IPS-18a (cell line): ENCODE measurements around the gene ENDOU.
A peak's percentile ranks its signal among the peaks of the same experiment; 100 is the strongest.

ENCODE experiments used
- H3K27ac ChIP-seq: one replicate; pipeline ENCODE4 v1.5.1; 2013; ENCODE audit warnings: low read length
- H3K27me3 ChIP-seq: one replicate; pipeline ENCODE4 v1.6.1; 2013; ENCODE audit warnings: mild to moderate bottlenecking, low read length; ENCODE audit not compliant: control insufficient read depth, insufficient read depth
- H3K36me3 ChIP-seq: one replicate; pipeline ENCODE4 v1.6.1; 2013; ENCODE audit warnings: low read depth, low read length; ENCODE audit not compliant: control insufficient read depth
- H3K4me1 ChIP-seq: one replicate; pipeline ENCODE4 v1.6.1; 2013; ENCODE audit warnings: low read depth, low read length; ENCODE audit not compliant: control insufficient read depth
- H3K4me3 ChIP-seq: one replicate; pipeline ENCODE4 v1.5.1; 2013; ENCODE audit warnings: low read length
- H3K9ac ChIP-seq: one replicate; pipeline ENCODE4 v1.6.1; 2013; ENCODE audit warnings: mild to moderate bottlenecking, low read length, moderate library complexity
- H3K9me3 ChIP-seq: one replicate; pipeline ENCODE4 v1.6.1; 2013; ENCODE audit warnings: low read depth, low read length; ENCODE audit not compliant: control insufficient read depth

Gene ENDOU

GRCh38 chr12:47710278-47710677 is 15.0 kb downstream of the ENDOU start:
- Histone ChIP-seq H3K27ac (no peak overlapping the region), H3K4me1 (peaks cover 7% of the 10 kb centered on the region), H3K4me3 (no peak overlapping the region), H3K36me3 (no peaks in the 10 kb centered on the region), H3K9me3 (no peaks in the 10 kb centered on the region), H3K27me3 (no peaks in the 10 kb centered on the region), H3K9ac (no peak overlapping the region)

GRCh38 chr12:47709671-47710070 is 15.6 kb downstream of the ENDOU start:
- no peaks in the 10 kb centered on the region for H3K27me3 ChIP-seq
- no peak overlapping the region for H3K9ac ChIP-seq
- H3K9me3 ChIP-seq, result no peaks in the 10 kb centered on the region
- H3K36me3 ChIP-seq, result no peaks in the 10 kb centered on the region
- H3K27ac ChIP-seq, result no peak overlapping the region
- no peak overlapping the region for H3K4me3 ChIP-seq
- peaks cover 7% of the 10 kb centered on the region for H3K4me1 ChIP-seq

- no peaks in the 10 kb centered on the region for H3K9me3 ChIP-seq
- no peak overlapping the region for H3K4me3 ChIP-seq
- no peak overlapping the region for H3K27ac ChIP-seq
- no peaks in the 10 kb centered on the region for H3K36me3 ChIP-seq
- H3K27me3 ChIP-seq, result no peaks in the 10 kb centered on the region
- H3K4me1 ChIP-seq, result peaks cover 7% of the 10 kb centered on the region
- no peak overlapping the region for H3K9ac ChIP-seq
Observed at GRCh38 chr12:47709237-47709636, 16.1 kb downstream of the ENDOU start.

GRCh38 chr12:47707905-47708543 is 17.3 kb downstream of the ENDOU start:
- Histone ChIP-seq H3K27ac (no peak overlapping the region), H3K9me3 (no peaks in the 10 kb centered on the region), H3K36me3 (no peaks in the 10 kb centered on the region), H3K9ac (no peak overlapping the region), H3K4me1 (peaks cover 7% of the 10 kb centered on the region), H3K27me3 (no peaks in the 10 kb centered on the region), H3K4me3 (no peak overlapping the region)

GRCh38 chr12:47707355-47707754 is 17.9 kb downstream of the ENDOU start:
- H3K4me1 ChIP-seq, result peaks cover 7% of the 10 kb centered on the region
- H3K9me3 ChIP-seq, result no peaks in the 10 kb centered on the region
- no peak overlapping the region for H3K9ac ChIP-seq
- H3K27ac ChIP-seq, result no peak overlapping the region
- no peak overlapping the region for H3K4me3 ChIP-seq
- no peaks in the 10 kb centered on the region for H3K36me3 ChIP-seq
- no peaks in the 10 kb centered on the region for H3K27me3 ChIP-seq

GRCh38 chr12:47705566-47706425 is 19.5 kb downstream of the ENDOU start, which contains the start of gene RPAP3:
Gene RPAP3 (minus strand): TSS chr12:47706030. CDS start chr12:47702840, 3,190 bp downstream.
- H3K4me1 ChIP-seq, result peaks cover 7% of the 10 kb centered on the region

GRCh38 chr12:47705229-47705565 is 20.1 kb downstream of the ENDOU start:
- Histone ChIP-seq H3K9me3 (no peaks in the 10 kb centered on the region), H3K27ac (no peak overlapping the region), H3K27me3 (no peaks in the 10 kb centered on the region), H3K4me1 (peaks cover 7% of the 10 kb centered on the region), H3K4me3 (peak overlapping the region; percentile 66), H3K9ac (peak overlapping the region; percentile 80), H3K36me3 (peaks cover 12% of the 10 kb centered on the region)

More at GRCh38 chr12:47705566-47706425, 19.5 kb downstream of the ENDOU start, which contains the start of gene RPAP3:
- Histone ChIP-seq H3K36me3 (peaks cover 6% of the 10 kb centered on the region), H3K27me3 (no peaks in the 10 kb centered on the region), H3K9ac (peak within 1 kb of the TSS; percentile 80), H3K9me3 (no peaks in the 10 kb centered on the region), H3K4me3 (peak within 1 kb of the TSS; percentile 66), H3K27ac (peak within 1 kb of the TSS; percentile 75)

- H3K4me1 ChIP-seq, result peaks cover 7% of the 10 kb centered on the region
- no peak overlapping the region for H3K9ac ChIP-seq
- no peaks in the 10 kb centered on the region for H3K9me3 ChIP-seq
- no peak overlapping the region for H3K27ac ChIP-seq
- peaks cover 17% of the 10 kb centered on the region for H3K36me3 ChIP-seq
- peak overlapping the region; percentile 66 for H3K4me3 ChIP-seq
- H3K27me3 ChIP-seq, result no peaks in the 10 kb centered on the region
Observed at GRCh38 chr12:47704719-47705118, 20.6 kb downstream of the ENDOU start.

GRCh38 chr12:47700263-47700662 is 25.0 kb downstream of the ENDOU start:
- Histone ChIP-seq H3K4me1 (no peaks in the 10 kb centered on the region), H3K36me3 (peaks cover 46% of the 10 kb centered on the region), H3K27ac (no peak overlapping the region)

GRCh38 chr12:47698631-47699030 is 26.7 kb downstream of the ENDOU start:
- Histone ChIP-seq H3K9me3 (no peaks in the 10 kb centered on the region), H3K9ac (no peak overlapping the region), H3K4me1 (no peaks in the 10 kb centered on the region), H3K36me3 (peaks cover 52% of the 10 kb centered on the region), H3K4me3 (no peak overlapping the region), H3K27ac (no peak overlapping the region), H3K27me3 (no peaks in the 10 kb centered on the region)

More at GRCh38 chr12:47700263-47700662, 25.0 kb downstream of the ENDOU start:
- no peak overlapping the region for H3K4me3 ChIP-seq
- H3K9me3 ChIP-seq, result no peaks in the 10 kb centered on the region
- no peak overlapping the region for H3K9ac ChIP-seq
- H3K27me3 ChIP-seq, result no peaks in the 10 kb centered on the region

- H3K36me3 ChIP-seq, result peaks cover 58% of the 10 kb centered on the region
- H3K9me3 ChIP-seq, result no peaks in the 10 kb centered on the region
- H3K9ac ChIP-seq, result no peak overlapping the region
- no peak overlapping the region for H3K4me3 ChIP-seq
- H3K27ac ChIP-seq, result no peak overlapping the region
- no peaks in the 10 kb centered on the region for H3K27me3 ChIP-seq
- H3K4me1 ChIP-seq, result no peaks in the 10 kb centered on the region
Observed at GRCh38 chr12:47698055-47698454, 27.2 kb downstream of the ENDOU start.
